Dermis blood vessel endothelial cell (primary cell): ENCODE data around the gene SORBS1. TPM values are rescaled to one million over a fixed set of nuclear protein-coding genes. Genes with fewer than 3 reads are reported as not detected.

Experiments
- DNase-seq: peaks from one replicate; pipeline ENCODE4 v3.0.0; 2010
- total RNA-seq: library from RNA; depleted of rRNA; stranded (reverse); fragments of >200 nt; gene quantifications from 2 replicates; pipeline ENCODE4 v1.2.3, GENCODE V29; 2014

The SORBS1 gene
- total RNA-seq, 1 donor from 2014 or later = 0.68 TPM

GRCh38 chr10:95565336-95565735 lies 4.2 kb upstream of the SORBS1 start:
- no peak for DNase-seq

DNA sequence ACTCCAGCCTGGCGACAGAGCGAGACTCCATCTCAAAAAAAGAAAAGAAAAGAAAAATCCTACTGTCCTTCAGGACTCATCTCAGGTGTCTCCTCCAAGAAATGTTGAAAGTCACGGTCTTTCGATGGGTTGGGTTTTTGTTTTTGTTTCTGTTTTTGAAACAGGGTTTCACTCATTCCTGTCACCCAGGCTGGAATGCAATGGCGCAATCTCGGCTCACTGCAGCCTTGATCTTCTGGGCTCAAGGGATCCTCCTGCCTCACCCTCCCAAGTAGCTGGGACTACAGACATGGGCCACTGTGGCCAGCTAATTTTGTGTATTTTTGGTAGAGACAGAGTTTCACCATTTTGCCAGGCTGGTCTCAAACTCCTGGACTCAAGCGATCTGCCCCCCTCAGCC lies 3.1 kb upstream of the SORBS1 start:
- no peak for DNase-seq

- no peak for DNase-seq
Measured at GRCh38 chr10:95562341-95562965, 1.3 kb upstream of the SORBS1 start.

- no peak for DNase-seq
Measured at GRCh38 chr10:95561864-95562177, 650 bp upstream of the SORBS1 start.

DNA sequence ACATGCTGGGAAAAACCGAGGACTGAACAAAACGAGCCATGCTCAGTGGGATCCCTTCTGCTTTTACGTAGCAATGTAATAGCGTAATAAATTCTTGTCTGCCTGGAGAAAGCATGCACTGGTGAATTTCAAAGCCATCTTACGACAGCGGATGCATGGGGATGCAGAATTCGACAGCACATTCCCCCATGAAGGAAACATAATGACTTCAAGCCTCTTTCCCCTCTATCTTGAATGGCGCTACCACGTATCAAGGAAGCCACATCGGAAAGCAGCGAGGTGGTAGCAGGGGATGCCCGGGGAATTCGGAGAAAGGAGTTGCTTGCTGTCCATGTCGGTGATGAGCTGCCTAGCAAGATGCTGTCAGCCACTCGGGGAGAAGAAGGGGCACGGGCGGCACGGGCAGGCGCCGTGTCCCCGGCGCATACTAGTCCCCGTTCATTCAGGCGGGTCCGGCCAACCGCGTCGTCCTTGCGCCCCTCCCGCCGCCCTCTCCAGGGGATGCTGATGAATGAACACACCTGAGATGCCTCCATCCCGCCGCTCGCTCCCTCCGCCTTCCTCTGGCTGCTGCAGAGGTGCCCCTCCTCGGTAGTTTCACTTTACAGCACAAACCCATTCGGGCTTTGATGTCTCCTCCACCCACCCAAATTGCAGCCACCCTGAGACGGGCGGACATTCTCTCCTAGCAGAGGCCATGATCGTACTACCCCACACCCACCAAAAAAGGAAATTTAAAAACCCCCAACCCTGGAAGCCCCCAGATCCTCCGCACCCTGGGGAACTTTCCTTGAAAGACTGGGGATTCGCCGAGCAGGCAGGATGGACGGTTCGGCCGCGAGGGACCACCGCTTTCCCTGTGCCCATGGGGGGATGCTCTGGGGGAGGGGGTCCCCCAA lies 644 bp downstream of the SORBS1 start:
- DNase-seq = peak; percentile 41

GRCh38 chr10:95559896-95560277 lies 1.3 kb downstream of the SORBS1 start:
- DNase-seq = no peak

- DNase-seq = no peak
Measured at GRCh38 chr10:95559471-95559870, 1.7 kb downstream of the SORBS1 start.

GRCh38 chr10:95558593-95559320 lies 2.4 kb downstream of the SORBS1 start:
- DNase-seq = no peak

DNA sequence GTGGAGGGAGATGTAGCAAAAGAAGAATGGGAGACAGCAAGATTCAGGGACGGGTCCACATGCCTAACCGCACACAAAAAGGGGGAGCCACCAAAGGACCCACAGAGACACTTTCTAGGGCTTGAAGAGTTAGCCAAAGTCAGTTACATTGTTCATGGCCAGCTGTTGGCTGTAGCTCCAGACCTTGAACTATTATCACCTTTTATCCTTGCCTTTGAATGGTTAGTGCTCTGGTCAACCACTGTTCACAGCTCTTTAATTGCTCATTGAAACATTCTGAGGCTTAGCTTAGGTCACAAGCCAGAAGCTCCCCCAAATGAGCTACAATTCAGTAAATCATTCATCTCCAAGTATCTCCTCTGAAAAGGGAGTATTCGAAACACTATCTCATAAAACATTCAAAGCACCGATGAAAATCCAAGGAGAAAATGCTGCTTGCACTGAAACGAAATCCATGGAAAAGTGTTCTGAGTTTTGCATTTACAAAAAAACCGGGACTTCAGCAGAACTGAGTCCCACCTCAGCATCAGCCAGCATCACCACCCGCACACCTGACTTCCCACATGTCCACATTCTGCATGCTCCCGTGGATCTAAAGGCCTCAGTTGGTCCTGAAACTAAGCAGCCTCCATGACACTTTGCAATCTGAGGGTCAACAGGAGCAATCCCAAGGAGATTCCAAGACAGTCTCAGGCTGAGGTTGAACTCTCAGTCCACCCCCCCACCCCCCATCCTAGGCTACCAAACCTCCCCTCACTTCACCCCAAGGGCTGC lies 4.0 kb downstream of the SORBS1 start:
- DNase-seq = no peak

DNA sequence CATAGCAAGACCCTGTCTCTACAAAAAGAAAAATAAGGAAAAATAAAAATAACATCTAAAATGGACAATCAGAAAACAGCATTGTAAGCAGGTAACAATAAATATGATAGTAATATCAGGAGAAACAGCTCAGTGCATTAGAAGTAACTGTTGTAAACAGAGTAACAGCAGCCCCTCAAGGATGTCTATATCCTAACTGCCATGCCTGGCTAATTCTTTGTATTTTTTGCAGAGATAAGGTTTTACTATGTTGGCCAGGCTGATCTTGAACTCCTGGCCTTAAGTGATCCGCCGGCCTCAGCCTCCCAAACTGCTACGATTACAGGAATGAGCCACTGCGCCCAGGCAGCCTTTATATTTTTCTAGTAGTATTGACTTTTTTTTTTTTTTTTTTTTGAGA lies 7.5 kb downstream of the SORBS1 start:
- DNase-seq = no peak

- peak; percentile 25 for DNase-seq
Measured at GRCh38 chr10:95552679-95553342, 8.4 kb downstream of the SORBS1 start.

- peak; percentile 45 for DNase-seq
Measured at GRCh38 chr10:95550073-95550672, 11.0 kb downstream of the SORBS1 start.

- no peak for DNase-seq
Measured at GRCh38 chr10:95547791-95548435, 13.3 kb downstream of the SORBS1 start.

DNA sequence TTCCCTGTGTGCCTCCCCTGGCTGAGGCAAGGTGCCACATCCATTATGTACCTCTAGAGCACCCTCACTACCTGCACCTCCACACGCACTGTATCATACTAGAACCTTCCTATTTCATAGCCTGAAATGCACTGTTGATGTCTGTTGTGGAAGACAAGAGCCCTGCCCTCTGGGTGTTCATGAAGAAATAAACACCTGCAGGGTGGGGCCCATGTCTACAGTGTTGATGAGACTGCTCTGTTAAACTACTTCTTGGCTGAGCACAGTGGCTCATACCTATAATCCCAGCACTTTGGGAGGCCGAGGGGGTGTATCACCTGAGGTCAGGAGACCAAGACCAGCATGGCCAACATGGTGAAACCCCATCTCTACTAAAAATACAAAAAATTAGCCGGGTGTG lies 14.0 kb downstream of the SORBS1 start:
- DNase-seq = no peak

DNA sequence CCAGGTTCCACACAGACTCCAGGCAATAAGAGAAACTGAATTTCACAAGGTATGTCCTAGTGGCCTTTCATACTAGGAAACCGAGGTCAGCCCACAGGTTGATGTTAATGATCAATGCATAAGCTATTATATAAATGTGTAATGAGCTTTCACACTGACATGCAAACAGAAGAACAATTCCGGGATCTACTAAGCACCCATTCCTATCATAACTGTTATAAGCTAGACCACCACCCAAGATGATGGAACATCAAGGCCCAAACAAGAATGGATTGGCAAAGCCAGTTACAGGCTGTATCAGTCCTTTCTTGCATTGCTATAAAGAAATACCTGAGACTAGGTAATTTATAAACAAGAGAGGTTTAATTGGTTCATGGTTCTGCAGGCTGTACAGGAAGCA lies 15.2 kb downstream of the SORBS1 start:
- no peak for DNase-seq

- peak; percentile 28 for DNase-seq
Measured at GRCh38 chr10:95544783-95545500, 16.2 kb downstream of the SORBS1 start.

DNA sequence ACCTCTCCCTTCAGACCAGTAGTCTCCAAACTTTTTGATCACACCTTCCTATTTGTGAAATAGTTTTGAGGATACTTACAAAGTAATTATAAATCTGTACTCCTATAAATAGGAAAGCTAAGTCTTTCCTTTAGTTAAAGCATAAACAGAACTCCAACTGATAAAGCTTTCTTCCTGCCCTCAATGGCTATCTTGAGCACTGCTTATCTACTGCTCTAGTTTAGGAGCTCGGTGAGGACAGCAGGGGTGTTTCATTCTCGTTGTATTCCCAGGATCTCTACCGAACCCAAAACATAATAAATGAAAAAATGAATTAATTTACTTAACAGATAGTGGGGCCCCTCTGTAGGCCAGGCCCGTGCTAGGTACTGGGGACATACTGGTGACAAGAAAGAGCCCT lies 17.7 kb downstream of the SORBS1 start:
- DNase-seq = no peak

DNA sequence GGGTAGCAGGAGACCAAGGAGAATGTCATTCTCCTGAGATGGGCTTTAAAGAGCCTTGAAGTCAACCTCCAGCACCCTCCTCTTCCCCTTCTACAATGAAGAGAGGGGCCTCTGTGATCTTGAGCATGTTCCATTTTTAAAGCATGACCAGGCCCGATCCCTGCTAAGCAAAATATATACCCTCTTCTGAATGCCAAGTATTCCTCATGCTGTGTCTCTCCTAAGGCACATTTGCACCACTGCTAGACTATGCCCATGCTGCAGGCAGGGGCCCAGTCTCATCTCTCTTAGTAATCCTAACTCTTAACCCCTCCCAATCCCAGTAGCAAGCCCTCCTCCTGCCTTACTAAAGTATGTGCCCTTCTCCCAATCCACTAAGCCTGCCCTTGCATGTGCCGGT lies 18.4 kb downstream of the SORBS1 start:
- no peak for DNase-seq

DNA sequence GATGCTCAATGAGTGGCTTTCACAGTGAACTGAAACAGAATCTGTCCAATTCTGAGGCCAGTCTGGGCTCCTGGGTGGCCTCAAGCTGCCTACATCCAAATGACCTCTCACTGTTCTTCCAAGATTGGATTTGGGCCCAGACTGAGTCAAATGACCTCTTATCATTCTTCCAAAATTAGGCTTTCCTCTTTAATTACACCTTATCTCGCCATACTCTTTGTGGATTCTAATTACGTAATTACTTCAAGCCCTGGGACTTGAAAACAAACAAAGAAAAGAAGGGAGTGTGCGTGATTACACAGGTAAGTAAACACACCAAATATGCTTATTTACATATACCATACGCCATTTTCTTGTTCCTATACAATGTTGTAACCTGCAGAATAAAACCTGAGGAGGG lies 18.8 kb downstream of the SORBS1 start:
- no peak for DNase-seq

GRCh38 chr10:95540514-95541052 lies 20.6 kb downstream of the SORBS1 start:
- no peak for DNase-seq
